Left hindlimb (tissue), 1 donor: ENCODE measurements around the gene FGGY.
"Not testable (repeated sequence)": the region's sequence is repeated elsewhere in the genome, so short reads cannot be mapped to it uniquely, and the experiment has no call there.

Experiments
- DNase-seq: peaks from one replicate; pipeline ENCODE4 v3.0.0-alpha.2; 2018

Gene FGGY

DNA sequence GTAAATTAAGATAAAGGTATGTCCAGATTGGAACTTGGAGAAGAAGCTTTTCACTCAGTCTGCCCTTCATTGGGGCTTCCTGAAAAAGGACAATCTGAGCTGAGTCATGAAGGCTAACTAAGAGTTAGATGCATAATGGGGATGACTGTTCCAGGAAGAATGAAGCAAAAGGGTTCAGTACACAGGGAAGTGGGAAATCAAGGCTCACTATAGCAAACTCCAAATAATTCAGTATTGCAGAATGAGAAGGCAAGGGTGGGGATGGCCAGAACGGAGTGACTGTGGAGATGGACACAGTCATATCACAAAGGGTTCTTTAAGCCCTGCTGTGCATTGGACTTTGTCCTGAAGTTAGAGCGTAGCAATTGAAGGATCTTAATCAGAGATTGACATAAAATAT, 158.3 kb downstream of the FGGY start:
- no peak for DNase-seq

DNA sequence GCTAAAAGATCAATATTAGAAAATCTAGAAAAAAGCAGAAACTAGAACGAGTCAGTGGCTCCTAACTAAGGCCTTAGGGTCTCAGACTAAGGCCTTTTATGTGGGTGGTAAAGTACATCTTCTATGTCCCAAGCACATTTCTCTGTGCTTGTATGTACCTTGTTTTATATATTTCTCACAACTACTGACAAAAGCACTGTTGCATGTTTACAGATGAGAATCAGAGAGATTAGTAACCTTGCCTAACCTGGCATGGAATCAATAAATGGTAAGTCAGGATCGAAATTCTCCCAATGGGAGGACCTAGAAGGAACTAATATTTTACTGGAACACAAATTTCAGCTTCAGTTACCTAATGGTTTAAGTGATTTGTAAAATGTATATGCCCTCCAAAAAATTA, 160.9 kb downstream of the FGGY start:
- DNase-seq, result no peak

DNA sequence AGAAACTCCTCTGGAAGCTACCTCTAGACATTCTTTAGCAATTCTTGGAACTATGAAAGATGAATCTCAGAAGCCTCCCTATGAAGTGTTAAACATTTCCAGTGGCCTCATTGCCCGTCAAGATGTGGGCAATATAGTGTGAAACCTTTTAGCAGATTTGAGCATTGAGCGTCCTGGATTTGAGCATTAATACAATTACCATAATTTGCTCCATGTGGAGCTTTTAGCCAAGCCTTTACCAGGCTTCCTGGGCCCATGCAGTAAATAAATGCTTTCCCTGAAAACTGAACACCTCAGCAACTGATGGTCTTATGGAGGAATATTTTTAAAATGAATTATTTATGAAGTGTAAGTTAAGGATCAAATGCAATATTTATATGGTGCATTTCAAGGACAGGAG, 162.0 kb downstream of the FGGY start:
- no peak for DNase-seq

DNA sequence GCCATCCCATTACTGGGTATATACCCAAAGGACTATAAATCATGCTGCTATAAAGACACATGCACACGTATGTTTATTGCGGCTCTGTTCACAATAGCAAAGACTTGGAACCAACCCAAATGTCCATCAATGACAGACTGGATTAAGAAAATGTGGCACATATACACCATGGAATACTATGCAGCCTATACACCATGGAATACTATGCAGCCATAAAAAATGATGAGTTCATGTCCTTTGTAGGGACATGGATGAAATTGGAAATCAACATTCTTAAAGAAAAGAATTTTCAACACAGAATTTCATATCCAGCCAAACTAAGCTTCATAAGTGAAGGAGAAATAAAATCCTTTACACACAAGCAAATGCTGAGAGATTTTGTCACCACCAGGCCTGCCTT, 166.0 kb downstream of the FGGY start:
- not testable (repeated sequence) for DNase-seq

DNA sequence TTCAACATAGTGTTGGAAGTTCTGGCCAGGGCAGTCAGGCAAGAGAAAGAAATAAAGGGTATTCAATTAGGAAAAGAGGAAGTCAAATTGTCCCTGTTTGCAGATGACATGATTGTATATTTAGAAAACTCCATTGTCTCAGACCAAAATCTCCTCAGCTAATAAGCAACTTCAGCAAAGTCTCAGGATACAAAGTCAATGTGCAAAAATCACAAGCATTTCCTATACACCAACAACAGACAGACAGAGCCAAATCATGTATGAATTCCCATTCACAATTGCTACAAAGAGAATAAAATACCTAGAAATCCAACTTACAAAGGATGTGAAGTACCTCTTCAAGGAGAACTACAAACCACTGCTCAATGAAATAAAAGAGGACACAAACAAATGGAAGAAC, 168.6 kb downstream of the FGGY start:
- DNase-seq, result not testable (repeated sequence)

DNA sequence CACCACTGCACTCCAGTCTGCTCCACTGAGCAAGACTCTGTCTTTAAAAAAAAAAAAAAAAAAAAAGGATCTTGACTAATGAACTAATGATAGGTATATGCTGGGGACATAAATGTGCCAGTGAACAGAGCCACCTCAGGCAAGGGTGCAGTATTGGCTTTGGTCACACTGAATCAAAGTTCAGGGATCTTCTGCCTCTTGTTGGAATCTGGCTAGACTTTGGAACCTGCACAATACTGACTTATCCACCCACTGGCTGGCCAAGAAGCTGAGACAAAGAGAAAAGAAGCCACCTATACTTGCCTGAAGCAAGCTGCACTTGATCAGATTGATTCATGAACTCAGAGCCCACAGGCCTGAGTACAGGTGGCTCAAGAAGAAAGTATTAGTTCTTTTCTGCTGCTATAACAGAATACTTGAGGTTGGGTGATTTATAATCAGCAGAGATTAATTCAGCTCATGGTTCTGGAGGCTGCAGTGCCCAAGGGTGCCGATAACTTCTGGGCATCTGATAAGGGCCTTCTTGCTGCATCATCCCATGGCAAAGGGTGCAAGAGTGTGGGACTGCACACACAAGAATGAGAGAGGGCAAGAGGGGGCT, 172.0 kb downstream of the FGGY start:
- no peak for DNase-seq

DNA sequence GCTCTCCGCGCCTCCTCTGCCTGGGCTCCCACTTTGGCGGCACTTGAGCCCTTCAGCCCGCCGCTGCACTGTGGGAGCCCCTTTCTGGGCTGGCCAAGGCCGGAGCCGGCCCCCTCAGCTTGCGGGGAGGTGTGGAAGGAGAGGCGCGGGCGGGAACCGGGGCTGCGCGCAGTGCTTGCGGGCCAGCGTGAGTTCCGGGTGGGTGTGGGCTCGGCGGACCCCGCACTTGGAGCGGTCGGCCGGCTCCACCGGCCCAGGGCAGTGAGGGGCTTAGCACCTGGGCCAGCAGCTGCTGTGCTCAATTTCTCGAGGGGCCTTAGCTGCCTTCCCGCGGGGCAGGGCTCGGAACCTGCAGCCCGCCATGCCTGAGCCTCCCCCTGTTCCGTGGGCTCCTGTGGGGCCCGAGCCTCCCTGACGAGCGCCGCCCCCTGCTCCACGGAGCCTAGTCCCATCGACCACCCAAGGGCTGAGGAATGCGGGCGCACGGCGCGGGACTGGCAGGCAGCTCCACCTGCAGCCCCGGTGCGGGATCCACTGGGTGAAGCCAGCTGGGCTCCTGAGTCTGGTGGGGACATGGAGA, 175.2 kb downstream of the FGGY start:
- DNase-seq, result not testable (repeated sequence)

DNA sequence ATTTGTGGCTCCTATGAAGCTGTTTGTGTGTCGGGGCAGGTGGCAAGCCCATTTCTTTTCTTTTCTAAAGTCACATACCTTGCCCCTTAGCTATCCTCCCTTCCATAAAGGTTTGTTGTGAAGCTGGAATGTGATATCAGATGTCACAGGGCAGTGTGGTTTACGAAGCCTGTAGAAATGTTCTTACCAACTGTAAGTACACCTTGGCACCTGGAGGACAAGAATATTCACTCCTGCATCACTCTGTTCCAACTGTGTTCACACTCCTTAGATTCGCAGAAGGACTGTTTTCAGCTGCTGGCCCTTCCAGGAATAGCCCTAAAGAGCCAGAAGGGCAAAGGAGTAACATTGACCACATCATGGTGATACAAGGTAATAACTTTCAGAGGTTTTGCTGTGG, 176.9 kb downstream of the FGGY start:
- no peak for DNase-seq

DNA sequence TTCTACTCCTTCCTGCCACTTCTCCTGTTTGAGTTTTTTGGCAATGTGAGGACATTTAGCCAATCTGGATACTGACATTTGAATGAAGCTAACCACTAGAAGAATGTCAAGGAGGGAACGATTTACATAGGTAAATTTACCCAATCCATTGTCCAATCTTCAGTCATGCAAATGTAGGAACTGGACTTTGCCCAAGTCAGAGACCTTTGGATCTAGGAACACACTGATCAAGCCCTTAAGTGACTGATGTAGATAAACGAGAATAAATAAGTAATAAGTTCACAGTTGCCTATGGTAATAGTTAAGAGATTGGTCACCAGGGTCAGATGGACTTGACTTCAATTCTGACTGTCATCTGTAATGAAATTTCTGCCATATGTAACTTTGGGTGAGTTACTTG, 177.6 kb downstream of the FGGY start:
- DNase-seq, result no peak

DNA sequence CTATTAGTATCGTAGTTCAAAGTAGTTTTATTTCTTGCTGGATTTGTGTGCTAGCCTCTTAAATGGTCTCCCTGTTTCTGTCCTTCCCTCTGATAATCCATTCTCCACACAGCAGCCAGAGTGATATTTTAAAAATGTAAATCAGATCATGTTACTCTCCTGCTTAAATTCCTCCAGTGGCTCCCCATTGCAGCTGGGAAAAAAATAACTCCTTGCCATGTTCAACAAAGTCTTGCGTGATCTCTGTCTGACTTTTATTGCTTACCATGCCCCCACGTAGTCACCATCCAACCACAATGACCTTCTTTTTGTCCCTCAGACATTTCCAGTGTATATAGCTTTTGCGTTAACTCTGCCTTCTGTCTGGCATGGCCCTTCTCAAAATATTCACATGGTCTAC, 178.8 kb downstream of the FGGY start:
- no peak for DNase-seq

DNA sequence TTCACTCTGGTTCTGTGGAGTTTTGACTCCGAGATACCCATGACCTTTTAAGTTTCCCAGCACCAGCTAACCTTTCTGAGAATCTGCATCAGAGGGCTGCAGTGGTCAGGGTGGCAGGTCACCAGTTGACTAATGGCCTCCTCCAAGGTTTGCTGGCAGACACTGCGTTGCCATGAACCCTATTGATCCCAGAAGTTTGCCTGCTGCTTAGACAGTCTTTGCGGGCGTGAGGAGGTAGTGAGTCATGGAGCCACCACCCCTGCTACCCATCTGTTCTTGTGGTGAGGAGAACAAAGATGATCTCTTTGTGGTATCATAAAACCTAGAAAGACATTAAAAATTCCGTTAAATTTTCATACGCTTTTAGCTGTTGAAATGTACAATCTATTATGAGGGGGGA, 180.4 kb downstream of the FGGY start:
- no peak for DNase-seq

DNA sequence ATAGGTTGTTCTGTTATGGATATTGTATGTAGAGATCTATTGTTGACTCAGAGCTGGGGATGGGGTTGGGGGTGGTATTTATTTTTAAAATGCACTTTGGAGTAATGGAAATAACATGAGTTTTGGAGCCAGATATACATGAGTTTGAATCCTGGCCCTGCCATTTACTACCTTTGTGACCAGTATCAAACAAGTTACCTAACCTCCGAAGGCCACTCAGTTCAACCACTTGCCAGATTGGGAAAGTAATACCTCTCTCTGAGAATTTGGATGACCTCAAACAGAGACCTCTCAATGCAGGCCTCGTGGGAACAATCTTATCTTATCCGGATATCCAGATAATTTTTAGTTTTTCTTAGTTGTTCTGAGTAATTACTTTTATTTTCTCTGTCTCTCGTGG, 181.0 kb downstream of the FGGY start:
- no peak for DNase-seq

DNA sequence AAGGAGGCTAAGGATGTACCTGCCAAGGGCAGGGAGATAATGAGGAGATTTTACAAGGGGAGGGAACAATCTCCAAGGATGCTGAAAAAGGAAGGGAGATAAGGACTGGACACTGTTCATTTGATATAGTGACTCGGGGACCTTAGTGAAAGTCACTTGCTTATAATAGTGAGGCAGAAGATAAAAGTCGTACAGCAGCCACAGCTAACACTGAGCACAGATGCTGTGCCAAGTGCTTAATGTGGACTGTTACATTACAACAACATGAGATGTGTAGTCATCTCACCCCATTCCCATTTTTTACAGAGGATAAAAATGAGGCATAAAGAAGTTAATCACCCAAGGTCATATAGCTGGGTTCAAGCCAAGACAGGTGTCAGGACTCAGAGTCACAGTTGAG, 181.9 kb downstream of the FGGY start:
- DNase-seq, result no peak

DNA sequence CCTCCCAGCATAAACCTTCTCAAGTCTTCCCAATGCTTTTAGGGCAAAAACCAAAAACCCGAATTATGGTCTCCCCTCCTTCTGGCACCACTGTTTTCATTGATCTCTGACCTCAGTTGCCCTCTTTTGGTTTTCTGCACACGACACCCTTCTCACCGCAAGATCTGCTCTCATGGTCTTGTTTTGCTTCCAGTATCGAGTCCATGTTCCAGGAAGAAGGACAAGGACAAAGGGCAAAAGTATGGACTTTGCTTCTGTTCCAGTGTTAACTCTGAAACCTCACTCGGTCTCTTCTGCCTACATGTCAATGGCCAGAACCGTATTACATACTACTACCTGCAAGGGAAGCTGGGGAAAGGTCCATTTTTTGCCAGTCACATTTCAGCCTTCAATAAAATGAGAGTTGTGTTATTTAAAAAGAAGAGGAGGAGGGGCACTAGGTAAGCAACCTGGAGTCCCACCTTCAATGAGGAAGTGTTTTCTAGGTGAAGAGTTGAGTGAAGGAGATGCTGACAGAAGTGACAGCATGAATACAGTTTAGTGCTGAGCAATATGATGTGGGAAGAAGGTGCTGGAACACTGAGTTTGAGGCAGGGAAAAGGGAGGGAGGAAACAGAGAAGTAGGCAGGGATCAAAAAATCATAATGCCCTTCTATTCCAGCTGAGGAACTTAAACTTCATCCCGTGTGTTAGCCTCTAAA, 183.4 kb downstream of the FGGY start:
- no peak for DNase-seq

DNA sequence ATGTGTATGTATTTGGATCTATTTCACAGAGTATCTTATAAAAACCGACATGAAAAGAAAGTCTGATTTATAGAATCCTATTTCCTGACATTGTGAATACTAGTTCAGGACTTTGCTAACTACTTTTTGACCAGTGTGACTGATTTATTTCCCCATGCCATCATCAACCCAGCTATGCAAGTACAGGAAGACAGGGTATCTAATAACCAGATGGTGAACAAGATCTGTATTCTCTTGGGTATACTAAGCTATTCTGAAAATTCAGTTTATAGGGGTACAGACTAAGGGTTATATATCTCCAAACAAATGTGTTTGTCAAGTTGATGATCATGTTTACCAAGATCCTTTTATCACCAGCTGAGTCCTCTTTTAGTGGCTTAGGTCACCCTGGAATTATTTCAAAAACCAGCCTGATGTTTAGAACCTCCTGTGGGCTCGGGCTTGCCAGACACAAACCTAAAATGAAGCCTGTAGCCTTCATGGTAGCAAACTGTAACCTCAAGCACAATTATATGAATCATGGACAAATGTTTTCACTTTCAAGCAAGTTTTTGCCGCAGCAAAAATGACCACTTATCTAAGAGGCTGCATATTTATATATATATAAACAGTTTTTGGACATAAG, 185.1 kb downstream of the FGGY start:
- peak; percentile 37 for DNase-seq

DNA sequence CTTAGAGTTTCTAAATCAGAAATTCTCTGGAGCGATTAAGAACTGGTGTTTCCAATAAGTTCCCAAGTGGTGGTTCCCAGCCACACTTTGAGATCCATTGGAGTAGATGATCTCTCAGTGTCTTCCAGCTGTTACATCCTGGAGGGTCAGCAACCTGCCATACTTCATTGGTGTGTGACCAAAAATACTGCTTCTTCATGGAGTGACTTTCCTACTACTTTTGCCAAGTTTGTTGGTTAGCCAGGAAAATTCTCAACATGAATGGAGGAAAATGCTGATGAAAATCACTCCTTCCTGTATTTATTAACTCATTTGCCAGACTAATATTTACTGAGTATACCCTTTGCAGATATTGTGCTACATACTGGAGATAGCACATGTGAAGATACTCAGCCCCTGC, 186.1 kb downstream of the FGGY start:
- DNase-seq, result no peak

DNA sequence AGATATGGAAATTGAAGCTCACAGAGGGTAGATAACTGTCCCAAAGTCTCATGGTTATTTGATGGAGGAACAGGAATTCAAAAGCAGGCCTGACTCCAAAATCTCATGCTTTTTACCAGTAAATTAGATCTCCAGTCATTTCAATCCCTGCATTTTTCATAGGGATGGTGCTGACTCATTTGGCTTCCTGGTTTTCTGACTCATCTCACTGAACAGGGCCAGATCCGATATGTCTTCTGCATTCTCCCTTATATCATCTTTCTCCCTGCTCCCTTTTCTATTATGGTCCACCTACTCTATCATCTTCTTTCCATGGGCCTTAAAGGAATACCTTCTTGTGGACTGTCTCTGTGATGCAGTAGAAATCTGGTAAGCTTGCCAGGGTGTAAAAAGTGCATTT, 187.2 kb downstream of the FGGY start:
- DNase-seq, result no peak

DNA sequence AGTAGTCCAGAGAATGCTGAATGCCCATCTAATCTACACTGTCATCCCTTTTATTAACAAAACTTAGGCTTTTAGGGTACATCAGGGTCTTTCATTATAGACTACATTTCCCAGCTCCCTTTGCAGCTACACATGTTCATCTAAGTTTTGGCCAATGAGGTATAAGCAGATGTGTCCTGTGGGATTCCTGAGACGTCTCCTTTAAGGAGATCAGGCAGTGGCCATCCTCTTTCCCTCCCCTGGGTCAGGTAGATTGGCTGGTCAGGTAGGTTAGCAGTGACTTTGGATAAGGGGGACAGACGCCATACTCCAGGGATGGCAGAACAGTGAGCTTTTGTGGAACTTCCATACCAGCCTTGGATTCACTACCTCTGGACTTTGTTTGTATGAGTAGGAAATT, 188.3 kb downstream of the FGGY start:
- DNase-seq, result no peak

DNA sequence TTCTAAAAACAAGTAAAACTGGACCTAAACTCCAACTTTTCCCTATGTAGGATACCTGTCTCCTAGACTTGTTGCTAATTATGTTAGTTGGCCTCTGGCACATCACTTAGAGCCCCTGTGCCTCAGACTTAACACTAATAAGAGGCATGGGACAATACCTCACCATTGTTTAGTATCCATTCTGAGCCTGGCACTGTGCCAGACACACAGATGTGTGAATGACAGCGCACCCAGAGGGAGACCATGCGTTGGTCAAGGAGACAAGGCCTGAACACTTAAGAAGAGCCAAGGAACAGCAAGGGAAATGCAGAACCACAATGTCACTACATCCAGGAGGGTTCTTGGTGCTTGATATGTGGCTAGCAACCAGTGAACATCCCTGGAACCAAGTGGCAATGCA, 189.1 kb downstream of the FGGY start:
- DNase-seq, result no peak

DNA sequence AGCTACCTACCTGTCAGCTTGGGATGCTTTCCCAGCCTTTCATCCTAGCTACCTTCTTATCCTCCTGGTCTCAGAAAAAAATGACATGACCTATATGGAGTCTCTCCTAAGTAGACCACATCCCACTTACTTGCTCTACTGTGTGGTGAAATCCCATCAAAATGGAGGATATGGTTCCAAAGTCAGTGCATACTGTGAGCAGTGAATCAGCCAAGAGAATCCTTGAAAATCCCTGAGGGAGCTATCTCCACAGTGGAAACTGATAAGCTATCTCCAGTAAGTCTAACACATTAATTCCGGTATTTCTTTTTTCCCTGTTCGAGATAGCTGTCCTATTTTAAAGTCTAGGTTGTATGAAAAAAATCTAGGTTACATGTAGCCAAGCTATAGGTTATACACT, 189.7 kb downstream of the FGGY start:
- no peak for DNase-seq

DNA sequence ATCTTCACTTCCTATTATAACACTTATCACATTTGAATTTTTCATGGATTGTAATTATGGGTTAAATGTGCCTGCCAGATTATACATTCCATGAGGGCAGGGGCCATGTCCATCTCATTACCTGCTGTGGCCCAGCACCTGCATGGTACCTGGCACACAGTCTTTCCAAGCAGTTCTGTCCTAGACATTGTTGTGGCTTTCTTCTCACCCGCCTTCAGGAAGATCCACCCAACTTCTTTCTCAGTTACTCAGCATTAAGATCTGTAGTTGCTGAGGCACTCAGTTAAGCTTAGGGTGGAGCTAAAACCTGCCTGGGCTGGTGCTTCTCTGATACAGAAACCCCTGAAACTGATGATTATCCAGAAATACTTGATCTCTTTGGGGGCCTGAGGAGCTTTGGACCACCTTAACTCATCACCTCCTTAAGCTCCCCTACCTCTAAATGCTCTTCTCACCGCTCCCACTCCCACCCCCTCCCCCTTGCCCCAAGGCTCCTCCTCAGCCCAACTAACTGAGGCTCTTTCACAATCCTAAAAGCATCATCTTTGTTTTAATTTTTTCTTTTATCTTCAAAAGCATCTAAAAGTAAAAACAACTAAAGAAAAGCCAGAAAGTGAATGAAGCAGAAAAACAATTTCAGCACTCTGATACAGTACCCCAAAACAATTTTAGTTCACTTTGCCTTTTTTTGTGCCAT, 190.6 kb downstream of the FGGY start:
- no peak for DNase-seq

DNA sequence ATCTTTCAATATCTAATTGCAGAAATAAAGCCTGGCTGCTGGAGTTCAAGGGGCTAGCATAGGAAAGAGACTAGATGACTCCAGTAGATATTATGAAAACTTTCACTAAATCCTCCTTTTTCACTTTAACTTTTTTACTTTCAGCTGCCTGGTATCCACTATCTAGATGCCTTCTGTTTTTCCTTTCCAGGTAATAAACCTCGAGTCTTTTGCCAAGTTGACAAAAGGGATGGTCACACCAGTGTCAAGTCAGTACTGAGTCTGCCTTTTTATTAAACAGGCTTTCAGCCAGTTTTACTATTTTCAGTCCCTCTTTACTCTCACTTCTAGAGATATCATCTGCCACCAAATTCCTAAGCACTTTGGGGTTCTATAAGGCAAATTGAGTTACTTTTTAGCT, 195.6 kb downstream of the FGGY start:
- no peak for DNase-seq

DNA sequence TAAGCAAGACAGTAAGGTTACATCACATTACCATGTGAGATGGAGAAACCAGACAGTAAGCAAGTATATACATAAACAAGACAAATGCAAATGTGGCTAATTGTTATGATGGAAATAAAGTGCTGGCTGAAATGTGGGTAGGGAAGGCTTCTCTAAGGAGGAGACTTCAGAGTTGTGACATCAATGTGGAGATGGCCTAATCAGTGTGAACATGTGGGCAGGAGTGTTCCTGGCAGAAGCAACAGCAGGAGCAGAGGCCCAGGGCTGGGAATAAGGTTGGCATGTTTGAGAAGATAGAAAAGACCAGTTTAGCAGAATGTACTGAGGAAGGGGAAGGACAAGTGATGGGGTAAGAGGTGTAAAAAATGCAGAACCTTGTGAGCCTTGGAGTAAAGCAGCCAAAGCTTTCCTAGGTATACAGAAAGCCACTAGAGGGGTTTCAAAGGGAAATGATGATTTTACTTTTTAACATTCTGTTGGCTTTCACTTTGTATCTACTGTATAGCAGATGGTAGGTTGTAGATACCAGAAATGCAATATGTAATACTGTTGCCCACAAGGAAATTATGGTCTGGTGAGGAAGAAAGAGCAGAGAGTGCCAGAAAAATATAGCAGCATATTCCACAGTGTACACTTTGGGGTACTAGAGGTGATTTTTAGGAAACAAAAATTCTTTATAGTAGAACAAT, 197.4 kb downstream of the FGGY start:
- no peak for DNase-seq
